Central memory CD8-positive, alpha-beta T cell (primary cell): ENCODE measurements around the gene PTGES.

Experiments used
- ATAC-seq: fragments of 150-1000 bp; cut with Tn5 transposase; replicated peaks from 2 replicates; pipeline ENCODE4 v1.10.0; 2022; ENCODE audit warnings: mild to moderate bottlenecking, moderate FRiP score, moderate number of reproducible peaks; ENCODE audit not compliant: poor library complexity, severe bottlenecking; ENCODE audit errors: extremely low read depth
- DNase-seq, 2 donors: peaks; one replicate each; pipeline ENCODE4 v3.0.0; 2021; ENCODE audit warnings: low spot score in 2 of 2
- H3K27ac Mint-ChIP-seq: one replicate; pipeline ENCODE4 v1.8.0; 2022; ENCODE audit warnings: low read depth, mild to moderate bottlenecking, moderate library complexity, mixed read lengths
- H3K27me3 Mint-ChIP-seq: one replicate; pipeline ENCODE4 v1.8.0; 2022; ENCODE audit warnings: mixed read lengths
- H3K36me3 Mint-ChIP-seq: one replicate; pipeline ENCODE4 v1.8.0; 2022; ENCODE audit warnings: mild to moderate bottlenecking, moderate library complexity, mixed read lengths; ENCODE audit not compliant: insufficient read depth
- H3K4me1 Mint-ChIP-seq: one replicate; pipeline ENCODE4 v1.8.0; 2022; ENCODE audit warnings: mixed read lengths
- H3K4me3 Mint-ChIP-seq: one replicate; pipeline ENCODE4 v1.8.0; 2022; ENCODE audit warnings: mild to moderate bottlenecking, moderate library complexity, mixed read lengths
- H3K9me3 Mint-ChIP-seq: one replicate; pipeline ENCODE4 v1.8.0; 2022; ENCODE audit warnings: mixed read lengths

The PTGES gene

DNA sequence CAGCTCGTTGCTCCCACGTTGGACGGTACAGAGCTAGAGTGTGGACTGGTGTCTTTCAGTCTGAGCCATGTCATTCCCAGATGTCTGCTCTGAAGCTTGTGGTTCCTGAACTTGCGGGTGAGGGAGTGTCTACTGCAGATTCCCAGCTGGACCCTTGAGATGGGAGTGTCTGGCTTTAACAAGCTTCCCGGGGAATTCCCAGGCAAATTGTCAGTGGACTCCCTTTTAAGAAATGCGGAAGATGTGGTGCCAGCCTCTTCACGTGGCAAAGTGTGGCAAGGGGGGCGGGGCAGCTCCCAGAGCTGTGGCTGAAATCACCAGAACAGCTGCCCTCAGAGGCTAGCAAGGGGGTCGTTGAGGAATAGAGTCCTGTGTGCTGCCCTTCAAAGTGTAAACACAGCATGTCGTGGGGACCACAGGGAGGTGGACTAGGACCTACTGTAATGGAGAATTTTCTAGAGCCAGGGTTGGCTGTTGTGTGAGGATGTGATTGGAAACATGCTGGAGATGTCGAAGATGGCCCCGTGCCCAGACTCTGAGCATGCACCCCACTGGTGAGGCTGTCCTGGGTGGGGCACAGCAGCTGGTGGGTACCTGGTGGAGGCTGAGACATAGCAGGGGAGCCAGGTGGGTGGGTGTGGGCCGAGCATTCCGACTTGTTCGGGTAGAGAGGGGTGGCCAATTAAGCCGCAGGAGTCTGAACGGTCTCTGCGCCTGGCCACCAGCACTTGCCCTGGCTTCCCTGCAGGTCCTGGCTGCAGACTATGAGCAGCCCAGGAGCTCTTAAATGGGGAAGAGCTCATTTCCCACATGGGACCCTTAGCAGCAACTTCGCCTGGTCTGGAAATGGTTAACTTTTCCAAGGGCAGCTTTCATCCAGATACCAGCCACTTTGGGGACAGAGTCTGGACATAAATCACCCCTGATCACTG lies 50.0 kb downstream of the PTGES start:
- Mint-ChIP-seq H3K9me3 (no peaks in the 10 kb centered on the region), H3K36me3 (no peaks in the 10 kb centered on the region), H3K4me3 (no peak overlapping the region), H3K4me1 (no peaks in the 10 kb centered on the region), H3K27me3 (peaks cover 36% of the 10 kb centered on the region), H3K27ac (no peak overlapping the region)
- DNase-seq (no peak), ATAC-seq (no peak)

- H3K27me3 Mint-ChIP-seq = peaks cover 45% of the 10 kb centered on the region
- no peak overlapping the region for H3K27ac Mint-ChIP-seq
- no peak for DNase-seq
- no peak for ATAC-seq
- H3K36me3 Mint-ChIP-seq = no peaks in the 10 kb centered on the region
- H3K9me3 Mint-ChIP-seq = no peaks in the 10 kb centered on the region
- H3K4me1 Mint-ChIP-seq = no peaks in the 10 kb centered on the region
- no peak overlapping the region for H3K4me3 Mint-ChIP-seq
These were observed 51.3 kb downstream of the PTGES start for GRCh38 chr9:129701549-129701948.

GRCh38 chr9:129701054-129701453 lies 51.8 kb downstream of the PTGES start:
- DNase-seq (no peak), ATAC-seq (no peak)
- H3K27ac Mint-ChIP-seq = no peak overlapping the region
- peaks cover 50% of the 10 kb centered on the region for H3K27me3 Mint-ChIP-seq
- H3K4me1 Mint-ChIP-seq = no peaks in the 10 kb centered on the region
- H3K36me3 Mint-ChIP-seq = no peaks in the 10 kb centered on the region
- H3K4me3 Mint-ChIP-seq = no peak overlapping the region
- H3K9me3 Mint-ChIP-seq = no peaks in the 10 kb centered on the region

DNA sequence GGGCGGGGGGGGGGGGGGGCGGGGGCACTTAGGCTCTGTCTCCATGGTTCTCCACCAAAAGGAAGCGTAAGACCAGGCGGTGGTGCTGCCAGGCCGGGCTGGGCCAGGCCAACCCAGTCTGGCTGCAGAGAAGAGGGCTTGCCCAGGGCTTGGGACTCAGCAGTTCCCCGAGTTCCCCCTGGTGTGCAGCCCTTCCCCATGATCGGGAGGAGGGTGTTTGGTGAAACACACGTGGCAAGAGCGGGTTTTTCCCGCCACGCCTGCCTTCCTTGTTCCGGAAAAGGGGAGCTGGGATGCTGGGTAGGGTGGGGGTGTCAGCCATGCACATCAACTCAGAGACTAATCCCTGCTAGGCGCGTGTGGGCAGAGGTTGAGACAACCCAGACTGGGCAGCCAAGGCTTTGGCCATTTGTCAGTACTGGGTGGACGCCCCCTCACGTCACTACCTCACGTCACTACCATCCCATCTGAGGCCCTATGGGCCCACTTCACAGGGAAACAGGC lies 54.5 kb downstream of the PTGES start:
- Mint-ChIP-seq H3K4me3 (no peak overlapping the region), H3K36me3 (no peaks in the 10 kb centered on the region), H3K9me3 (no peaks in the 10 kb centered on the region), H3K4me1 (no peaks in the 10 kb centered on the region), H3K27ac (no peak overlapping the region), H3K27me3 (peaks cover 74% of the 10 kb centered on the region)
- DNase-seq = no peak
- no peak for ATAC-seq

DNA sequence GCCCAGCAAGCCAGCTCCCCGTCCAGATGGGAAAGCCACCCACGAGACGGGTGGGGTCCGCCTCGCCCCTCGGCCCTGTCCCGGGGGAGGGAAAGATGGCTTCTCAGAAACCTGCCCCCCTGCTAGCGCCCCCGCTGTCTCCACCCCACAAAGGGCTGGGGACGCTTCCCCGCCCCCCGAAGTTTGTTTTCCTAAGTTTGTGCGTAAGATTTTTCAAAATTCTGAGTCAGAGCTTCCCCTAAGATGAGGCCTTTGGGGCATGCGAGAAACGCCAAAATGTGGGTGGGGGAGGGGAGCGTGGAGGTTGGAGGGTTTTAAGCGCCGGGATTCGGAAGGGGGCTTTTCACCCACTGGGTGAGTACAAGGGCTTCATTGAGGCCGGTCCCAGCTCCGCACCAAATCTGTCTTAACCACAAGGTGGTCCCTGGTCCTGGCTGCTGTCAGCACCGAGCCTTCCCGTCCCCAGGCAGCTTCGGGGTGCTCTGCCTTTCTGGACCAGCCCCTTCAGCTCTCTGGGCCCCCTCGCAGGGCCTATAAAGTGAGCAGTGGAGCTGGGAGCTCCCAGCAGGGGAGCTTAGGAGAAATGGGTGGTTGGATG lies 55.1 kb downstream of the PTGES start:
- H3K27me3 Mint-ChIP-seq = peaks cover 70% of the 10 kb centered on the region
- no peak overlapping the region for H3K4me3 Mint-ChIP-seq
- no peaks in the 10 kb centered on the region for H3K36me3 Mint-ChIP-seq
- no peaks in the 10 kb centered on the region for H3K4me1 Mint-ChIP-seq
- H3K27ac Mint-ChIP-seq = no peak overlapping the region
- ATAC-seq (no peak), DNase-seq (no peak)
- no peaks in the 10 kb centered on the region for H3K9me3 Mint-ChIP-seq

DNA sequence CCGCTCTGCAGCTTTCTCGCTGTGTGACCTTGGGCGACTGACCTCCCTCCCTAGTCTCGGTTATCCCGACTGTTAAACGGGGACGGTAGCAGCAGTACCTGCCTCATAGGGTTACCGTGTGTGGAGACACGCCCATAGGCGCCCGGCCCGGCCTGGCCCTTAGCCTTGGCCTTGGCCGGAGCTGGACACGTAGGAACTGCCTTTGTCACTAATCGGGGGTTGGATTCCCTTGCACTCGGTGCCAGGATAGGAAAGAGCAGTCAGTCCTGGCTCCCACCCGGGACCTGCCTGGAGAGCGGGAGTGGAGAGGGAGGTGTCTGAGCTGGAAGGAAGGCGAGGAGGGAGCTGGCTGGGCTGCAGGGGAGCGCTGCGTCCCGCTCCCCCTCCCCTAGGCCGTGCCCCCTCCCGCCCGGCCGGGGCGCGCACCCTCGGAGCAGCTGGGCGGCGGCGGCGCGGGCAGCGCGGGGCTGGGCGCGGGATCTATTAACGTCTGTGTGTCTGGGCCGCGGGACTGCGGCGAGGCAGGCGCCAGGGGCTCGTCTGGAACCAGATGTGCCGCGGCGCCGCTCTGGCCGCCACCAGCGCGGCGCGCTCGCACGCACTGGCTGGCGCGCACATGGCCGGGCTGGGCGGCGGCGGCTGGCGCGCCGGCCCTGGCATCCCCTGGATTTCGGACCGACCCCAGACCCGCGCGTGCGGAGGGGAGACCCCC lies 55.7 kb downstream of the PTGES start:
- Mint-ChIP-seq H3K27ac (no peak overlapping the region), H3K4me3 (peak overlapping the region; percentile 36), H3K36me3 (no peaks in the 10 kb centered on the region), H3K4me1 (no peaks in the 10 kb centered on the region), H3K27me3 (peaks cover 66% of the 10 kb centered on the region), H3K9me3 (no peaks in the 10 kb centered on the region)
- DNase-seq = no peak
- ATAC-seq = no peak

DNA sequence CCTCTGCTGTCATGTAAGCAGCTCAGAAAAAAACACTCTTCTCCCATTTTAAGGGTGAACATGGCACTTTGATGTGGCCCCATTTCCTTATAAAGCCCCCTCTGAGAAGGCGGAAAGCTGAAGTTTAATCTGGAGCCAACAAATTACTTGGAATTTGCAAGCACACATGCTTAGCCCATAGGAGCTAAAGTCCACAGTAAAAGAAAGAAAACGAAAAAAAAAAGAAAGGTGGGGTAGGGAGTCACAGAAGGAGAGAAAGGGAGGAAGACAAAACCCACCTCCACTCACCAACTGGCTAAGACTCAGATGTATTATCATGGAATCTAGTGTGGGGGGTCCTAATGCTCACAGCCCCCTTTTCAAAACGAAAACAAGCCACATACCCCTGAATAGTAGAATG lies 57.0 kb downstream of the PTGES start:
- ATAC-seq = no peak
- H3K4me3 Mint-ChIP-seq = no peak overlapping the region
- no peaks in the 10 kb centered on the region for H3K9me3 Mint-ChIP-seq
- no peaks in the 10 kb centered on the region for H3K4me1 Mint-ChIP-seq
- no peak for DNase-seq
- peaks cover 59% of the 10 kb centered on the region for H3K27me3 Mint-ChIP-seq
- no peaks in the 10 kb centered on the region for H3K36me3 Mint-ChIP-seq
- H3K27ac Mint-ChIP-seq = no peak overlapping the region

DNA sequence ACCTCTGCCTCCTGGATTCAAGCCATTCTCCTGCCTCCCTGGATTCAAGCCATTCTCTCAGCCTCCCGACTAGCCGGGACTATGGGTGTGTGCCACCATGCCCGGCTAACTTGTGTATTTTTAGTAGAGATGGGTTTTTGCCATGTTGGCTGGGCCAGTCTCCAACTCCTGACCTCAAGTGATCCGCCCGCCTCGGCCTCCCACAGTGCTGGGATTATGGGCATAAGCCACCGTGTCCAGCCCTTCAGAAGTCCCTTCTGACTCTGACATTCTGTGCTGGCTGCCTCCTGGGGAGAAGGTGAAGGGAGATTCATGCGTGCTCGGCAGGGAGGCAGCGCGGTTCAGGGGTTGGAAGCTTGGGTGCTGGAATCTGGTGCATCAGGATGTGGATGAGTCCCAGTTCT lies 58.6 kb downstream of the PTGES start:
- Mint-ChIP-seq H3K4me3 (no peak overlapping the region), H3K9me3 (no peaks in the 10 kb centered on the region), H3K4me1 (no peaks in the 10 kb centered on the region), H3K36me3 (no peaks in the 10 kb centered on the region), H3K27me3 (peaks cover 47% of the 10 kb centered on the region), H3K27ac (no peak overlapping the region)
- no peak for ATAC-seq
- DNase-seq = no peak

- Mint-ChIP-seq H3K4me3 (no peak overlapping the region), H3K27me3 (peaks cover 42% of the 10 kb centered on the region), H3K9me3 (no peaks in the 10 kb centered on the region), H3K4me1 (no peaks in the 10 kb centered on the region), H3K36me3 (no peaks in the 10 kb centered on the region), H3K27ac (no peak overlapping the region)
- ATAC-seq (no peak), DNase-seq (no peak)
These were observed 59.1 kb downstream of the PTGES start for GRCh38 chr9:129693741-129694140.

GRCh38 chr9:129692534-129692933 lies 60.3 kb downstream of the PTGES start:
- no peak overlapping the region for H3K4me3 Mint-ChIP-seq
- peaks cover 38% of the 10 kb centered on the region for H3K27me3 Mint-ChIP-seq
- no peaks in the 10 kb centered on the region for H3K9me3 Mint-ChIP-seq
- no peaks in the 10 kb centered on the region for H3K4me1 Mint-ChIP-seq
- DNase-seq (no peak), ATAC-seq (no peak)
- no peak overlapping the region for H3K27ac Mint-ChIP-seq
- peaks cover 2% of the 10 kb centered on the region for H3K36me3 Mint-ChIP-seq
